Activated CD4-positive, alpha-beta T cell treated with anti-CD3 and anti-CD28 coated beads, Interleukin-2, amount 50 U/mL, for 4 hours (primary cell): Measurements from ENCODE around the gene EXOC2.

Experiments
- DNase-seq, 2 experiments: peaks; one replicate each; pipeline ENCODE4 v3.0.0-alpha.2; 2020

Gene EXOC2, protein sequence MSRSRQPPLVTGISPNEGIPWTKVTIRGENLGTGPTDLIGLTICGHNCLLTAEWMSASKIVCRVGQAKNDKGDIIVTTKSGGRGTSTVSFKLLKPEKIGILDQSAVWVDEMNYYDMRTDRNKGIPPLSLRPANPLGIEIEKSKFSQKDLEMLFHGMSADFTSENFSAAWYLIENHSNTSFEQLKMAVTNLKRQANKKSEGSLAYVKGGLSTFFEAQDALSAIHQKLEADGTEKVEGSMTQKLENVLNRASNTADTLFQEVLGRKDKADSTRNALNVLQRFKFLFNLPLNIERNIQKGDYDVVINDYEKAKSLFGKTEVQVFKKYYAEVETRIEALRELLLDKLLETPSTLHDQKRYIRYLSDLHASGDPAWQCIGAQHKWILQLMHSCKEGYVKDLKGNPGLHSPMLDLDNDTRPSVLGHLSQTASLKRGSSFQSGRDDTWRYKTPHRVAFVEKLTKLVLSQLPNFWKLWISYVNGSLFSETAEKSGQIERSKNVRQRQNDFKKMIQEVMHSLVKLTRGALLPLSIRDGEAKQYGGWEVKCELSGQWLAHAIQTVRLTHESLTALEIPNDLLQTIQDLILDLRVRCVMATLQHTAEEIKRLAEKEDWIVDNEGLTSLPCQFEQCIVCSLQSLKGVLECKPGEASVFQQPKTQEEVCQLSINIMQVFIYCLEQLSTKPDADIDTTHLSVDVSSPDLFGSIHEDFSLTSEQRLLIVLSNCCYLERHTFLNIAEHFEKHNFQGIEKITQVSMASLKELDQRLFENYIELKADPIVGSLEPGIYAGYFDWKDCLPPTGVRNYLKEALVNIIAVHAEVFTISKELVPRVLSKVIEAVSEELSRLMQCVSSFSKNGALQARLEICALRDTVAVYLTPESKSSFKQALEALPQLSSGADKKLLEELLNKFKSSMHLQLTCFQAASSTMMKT

DNA sequence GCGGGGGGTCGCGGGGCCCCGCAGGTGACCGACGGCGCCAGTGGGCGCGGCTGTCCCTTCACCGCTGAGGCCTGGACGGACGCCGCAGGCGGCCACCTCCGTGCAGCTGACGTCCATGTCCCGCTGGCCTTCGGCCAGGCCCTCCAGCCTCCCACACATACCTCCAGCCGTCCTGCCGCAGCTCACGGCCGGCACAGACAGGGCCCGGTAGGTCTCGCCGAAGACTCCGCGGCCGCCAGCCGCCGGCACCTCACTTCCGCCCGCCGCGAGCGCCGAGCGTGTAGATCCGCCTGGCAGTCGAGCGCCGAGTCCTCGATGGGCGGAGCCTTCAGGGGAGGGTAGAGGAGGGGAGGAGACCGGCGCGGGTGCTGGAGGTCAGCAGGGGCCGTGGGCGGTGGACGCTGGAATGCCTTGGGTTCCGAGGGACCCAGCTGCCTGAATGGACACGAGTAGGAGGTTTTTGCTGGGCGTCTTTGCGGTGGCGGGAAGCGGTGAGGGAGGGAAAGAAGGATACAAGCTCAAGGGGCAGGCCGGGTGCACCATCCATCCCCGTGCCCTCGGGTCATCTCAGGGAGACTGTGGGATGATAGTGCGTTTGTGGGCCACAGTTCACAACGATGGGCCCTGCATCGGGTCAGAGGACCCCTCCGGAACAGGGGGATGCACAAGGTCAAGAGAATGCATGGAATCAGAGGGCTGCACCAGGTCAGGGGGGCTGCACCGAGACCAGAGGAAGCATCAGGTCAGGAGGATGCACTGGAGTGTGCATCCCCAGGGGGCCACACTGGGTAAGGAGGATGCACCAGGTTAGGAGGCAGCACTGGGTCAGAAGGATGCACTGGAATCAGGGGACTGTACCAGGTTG, at the start of gene EXOC2:
EXOC2 (minus strand) TSS at position 282 of the 865 bp plus-strand sequence. CDS start 55,321 bp downstream, outside the sequence.
- peak; percentile 77 to 78 for DNase-seq

DNA sequence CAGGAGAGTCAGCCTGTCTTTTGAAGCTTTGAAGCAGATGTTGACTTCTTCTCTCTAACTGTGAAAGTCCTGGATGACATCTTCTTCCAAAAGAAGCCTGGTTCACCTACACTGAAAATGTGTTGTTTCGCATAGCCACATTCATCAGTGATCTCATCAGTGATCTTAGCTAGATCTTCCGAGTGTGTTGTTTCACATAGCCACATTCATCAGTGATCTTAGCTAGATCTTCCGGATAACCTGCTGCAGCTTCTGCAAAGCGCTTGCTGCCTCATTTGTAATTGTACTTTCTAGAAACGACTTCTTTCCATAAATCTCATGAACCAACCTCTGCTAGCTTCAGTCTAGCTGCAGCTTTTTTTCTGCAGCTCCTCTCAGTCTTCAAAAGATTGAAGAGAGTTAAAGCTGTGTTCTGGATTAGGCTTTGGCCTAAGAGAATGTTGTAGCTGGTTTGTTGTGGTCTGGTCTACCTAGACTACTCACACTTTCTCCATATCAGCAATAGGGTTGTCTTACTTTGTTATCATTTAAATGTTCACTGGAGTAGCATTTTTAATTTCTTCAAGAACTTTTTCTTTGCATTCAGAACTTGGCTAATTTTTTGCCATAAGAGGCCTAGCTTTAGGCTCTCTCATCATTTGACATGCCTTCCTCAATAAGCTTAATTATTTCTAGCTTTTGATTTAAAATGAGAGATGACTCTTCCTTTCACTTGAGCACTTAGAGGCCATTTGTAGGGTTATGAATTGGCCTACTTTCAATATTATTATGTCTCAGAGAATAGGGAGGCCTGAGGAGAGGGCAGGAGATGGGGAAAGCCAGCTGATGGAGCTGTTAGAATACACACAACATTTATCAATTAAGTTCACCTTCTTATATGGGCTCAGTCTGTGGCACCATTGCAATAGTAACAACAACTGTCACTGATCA, 48.7 kb upstream of the EXOC2 start:
- no peak for DNase-seq

DNA sequence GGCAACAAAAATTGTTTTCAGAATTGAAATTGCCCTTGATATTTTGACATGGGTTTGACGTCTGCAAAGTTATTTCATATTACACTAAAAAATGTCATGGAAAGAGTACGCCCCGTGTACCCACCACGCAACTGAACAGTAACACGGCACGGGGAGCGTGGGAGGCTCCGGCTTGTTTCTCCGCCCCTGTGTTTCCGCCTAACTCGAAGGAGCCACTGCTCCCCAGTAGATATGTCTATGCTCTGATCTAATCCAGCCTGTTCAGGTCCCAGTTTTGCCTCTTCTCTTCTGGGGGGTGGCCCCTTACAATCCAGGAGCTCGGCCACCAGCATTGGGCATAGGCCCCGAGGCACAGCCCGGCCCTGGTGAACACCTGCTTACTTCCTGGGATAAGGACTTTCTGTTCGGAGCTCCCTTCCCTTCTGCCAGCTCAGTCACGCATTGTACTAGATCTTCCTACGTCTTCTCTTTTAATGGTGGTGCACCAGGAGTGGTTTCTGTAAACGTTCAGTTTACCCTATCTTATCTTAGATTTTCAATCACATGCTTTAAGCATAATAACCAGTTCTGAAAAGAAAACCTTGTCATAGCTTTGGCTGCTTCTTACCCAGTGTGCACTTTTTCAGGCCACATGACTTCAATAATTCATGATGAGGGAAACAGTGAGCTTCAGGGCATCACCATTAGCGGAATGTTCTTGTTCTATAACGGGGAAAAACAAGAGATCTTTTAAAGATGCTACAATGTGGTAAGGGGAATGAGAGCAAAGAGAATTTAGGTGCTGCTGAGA, 43.9 kb upstream of the EXOC2 start:
- no peak for DNase-seq

DNA sequence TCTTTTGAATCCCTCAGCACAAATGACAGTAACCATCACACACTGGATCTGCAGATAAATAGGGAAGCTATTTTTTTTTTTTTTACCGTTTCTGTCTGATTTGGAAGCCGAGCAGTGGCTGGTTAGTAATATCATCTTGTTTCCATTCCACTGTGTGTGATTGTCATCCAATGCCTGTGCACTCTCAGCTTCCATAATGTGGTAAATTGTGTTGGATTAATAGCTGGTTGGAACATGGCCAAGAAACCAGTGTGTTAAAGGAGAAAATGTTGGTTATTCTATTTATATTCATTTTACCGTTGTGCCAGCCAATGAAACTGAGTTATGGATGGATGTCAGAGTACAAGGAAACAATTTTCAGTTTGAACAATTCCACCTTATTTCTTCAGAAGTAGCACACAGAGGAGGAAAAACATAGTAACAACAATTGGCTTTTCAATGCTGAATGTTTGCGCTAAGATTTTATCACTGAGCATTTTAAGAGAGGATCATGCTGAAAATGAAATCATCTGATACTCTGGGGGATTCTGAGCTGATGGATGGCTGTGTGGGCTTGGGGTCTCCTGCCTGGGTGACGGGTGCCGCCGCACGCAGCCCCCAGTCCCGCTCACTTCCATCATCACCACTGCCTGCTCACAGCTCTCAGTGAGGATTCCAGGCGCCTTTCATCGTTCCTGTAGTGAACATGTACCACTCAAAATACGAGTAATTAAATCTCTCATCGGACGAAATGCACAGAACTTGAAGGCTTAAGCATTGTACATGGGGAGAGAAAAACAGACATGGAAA, 40.7 kb upstream of the EXOC2 start:
- DNase-seq: no peak

DNA sequence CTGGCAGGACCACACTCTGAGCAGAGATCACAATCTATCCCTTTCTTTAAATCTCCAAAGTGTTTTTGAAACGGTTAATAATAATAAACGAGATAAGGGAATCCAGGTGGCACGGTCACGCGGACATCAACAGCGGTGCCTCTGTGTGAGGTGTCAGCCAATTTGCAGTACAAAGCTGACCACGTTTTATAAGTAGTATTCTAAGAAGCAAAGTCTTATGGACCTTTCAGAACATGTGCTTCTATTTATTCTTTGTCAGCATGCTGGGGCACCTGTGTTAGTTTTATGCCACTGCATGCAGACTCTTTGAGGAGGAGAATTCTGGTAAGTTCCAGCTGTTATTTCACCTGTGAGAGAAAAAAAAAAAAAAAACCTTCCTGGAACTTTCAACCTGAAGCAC, 39.0 kb upstream of the EXOC2 start:
- no peak for DNase-seq

DNA sequence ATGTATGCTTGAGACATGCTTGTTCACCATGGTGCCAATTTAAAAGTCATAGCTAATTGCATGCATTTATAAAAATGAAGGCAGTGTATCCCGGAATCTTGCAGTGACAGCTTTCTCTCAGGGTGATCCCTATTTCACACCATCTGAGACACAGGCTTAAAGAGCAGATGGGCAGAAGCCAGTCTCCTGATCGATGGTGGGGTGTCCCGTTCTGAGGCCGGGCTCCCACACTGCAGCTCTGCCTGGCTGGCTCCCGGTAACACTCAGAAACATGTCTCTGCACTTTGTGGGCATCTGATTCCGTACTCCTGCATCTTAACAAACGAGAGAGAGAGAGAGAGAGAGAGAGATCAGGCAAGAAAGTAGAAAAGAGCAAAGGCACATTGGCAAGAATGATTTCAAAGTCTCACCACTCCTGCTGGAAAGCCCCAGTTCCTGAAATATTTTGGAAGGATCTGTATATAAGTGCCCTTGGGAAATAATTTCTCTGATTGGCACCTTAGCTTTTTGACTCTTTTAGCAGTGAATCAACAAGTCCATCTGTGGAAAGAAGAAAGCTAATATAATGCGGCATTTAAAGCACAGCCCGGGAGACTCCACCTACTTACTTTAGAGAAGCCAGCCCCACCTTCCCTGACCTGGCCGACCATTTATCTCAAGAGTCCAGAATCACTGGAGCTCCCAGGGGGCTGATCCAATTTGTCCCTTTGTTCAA, 36.8 kb upstream of the EXOC2 start:
- DNase-seq: no peak

DNA sequence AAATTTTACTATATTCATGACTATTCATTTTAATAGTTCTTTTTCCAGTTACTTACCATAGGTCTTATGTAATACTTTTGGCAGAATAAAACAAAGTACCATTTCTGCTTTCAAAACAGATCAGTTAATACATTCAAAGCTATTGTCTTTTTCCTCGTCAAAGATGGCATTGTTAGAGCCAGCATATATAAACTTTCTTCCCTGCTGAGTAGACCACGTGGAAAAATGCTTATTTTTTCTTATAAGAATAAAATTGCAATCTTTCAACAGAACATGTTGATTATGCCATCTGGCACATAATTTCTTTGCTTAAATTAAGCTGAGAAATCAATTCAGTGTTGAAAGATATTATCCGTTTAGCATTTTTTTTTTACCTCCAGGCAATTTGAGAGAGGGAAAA, 34.9 kb upstream of the EXOC2 start:
- DNase-seq: no peak

DNA sequence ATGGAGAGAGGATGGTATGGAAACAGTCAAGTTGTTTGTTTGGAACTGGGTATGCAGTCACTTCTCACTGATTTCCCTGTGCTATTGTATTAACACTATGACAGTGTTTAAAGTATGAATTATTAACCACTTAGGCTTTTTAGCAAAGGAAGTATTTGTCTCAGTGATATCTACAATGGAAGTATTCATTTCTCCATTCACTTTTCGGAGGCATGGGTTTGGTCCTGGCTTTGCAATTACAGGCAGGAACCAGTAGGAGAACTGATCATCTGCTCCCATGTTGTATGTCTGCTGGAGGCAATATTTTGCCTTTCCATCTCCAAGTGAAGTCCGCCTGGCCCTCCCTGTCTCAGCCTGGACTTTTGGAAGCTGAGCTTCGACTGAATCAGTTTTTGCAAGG, 30.6 kb upstream of the EXOC2 start:
- DNase-seq: no peak

DNA sequence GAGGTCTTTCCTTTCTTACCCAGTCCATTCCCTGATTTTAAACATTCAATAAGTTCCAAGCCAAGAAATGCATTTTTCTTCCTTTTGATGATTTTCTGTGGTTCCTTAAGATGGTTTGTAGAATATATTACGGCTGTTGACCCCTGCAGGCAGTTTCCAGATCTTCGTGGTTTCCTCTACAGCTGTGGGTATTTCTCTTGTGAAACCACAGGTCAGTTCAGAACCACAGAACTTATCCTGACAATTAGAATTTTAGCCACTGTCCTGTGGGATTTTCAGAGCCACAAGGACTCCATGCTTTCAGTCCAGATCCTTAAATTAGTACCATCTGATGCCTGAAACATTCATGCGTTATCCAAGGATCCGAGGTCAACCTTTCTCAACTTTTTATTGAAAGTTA, 29.7 kb upstream of the EXOC2 start:
- no peak for DNase-seq

DNA sequence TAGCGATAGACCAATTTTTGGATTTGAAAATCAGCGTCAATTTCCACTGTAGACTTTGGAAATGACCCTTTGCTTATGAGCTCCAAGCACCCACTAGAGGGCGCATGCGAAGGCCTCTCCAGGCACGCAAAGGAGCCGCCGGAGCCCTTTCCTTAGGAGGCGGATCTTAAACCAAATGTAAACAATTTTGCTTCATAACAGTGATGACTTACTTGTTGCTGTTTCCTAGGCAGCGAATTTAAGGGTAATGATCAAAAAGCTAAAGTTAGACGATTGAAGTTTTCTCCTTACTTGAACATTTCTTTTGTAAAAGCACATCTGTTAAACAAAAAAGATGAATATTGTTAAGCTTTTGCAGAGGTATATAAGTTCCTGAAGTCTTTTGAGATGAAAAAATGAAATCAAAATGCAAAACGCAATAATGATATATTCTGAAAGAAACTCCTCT, 29.2 kb upstream of the EXOC2 start:
- DNase-seq: peak; percentile 71

DNA sequence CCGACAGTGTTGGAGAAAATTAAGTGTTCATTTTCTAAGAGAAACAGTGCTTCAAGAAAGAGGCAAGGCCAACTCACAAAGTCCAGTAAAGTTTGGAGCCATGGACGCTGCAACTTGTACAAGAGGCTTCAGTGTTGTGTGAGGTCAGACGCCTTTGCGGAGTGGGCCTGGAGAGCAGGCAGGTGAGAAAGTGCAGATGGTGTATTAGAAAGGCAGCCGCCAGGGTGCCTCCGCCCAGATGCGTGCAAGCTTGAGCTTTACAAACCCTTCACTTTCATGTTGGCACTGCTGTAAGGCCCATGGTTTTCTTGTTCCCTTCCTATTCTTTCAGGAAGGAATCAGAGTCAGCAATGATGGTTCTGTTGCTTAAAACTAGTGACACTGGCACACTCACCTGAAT, 25.4 kb upstream of the EXOC2 start:
- no peak for DNase-seq

DNA sequence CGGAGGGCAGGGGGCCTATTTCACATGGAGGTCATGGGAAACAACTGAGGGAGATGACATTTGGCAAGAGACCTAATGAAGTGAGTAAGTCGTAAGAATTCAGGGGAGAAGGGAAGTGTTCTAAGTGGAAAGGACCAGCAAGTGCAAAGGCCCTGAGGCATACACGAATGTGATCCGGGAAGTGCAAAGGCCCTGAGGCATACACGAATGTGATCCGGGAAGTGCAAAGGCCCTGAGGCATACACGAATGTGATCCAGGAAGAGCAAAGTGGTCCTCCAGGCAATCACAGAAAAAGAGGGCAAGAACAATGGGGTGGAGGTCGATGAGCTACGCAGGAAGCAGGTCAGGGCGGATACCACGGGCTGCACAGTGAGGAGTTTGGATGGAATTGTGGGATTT, 24.2 kb upstream of the EXOC2 start:
- no peak for DNase-seq

DNA sequence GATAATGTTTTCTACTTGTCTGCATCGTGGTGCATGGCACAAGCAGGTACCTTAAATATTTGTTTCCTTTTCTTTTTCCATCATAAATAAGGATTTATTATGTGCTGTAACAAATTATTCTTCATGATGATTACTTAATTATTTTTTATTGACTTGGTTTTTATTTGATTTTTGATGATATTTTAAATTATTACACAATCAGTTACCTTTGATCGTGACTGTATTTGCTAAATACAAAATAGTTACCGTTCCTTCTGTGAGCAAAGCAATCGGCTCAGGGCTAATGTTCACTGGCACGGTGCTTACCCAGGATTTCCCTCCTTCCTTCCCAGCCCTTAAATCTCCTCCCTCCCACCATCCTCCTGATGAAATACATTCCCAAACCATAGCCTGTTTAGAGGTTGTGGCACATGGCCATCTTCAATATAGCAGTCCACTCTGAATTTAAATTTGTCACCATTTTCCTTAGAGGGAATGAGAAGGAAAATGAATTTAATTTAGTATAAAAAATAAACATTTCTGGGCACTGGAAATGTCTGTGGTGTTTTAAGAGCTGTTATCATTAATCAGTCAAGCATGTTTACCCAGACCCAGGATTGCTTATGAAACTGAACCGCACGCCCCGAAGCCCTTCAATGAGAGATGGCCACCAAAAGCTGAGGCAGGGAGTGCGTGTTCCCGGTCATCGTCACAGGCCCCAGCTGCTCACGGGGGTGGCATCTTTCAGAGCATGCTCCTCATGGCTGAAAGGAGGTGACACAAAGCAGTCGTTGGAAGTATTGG, 23.0 kb upstream of the EXOC2 start:
- DNase-seq: no peak

DNA sequence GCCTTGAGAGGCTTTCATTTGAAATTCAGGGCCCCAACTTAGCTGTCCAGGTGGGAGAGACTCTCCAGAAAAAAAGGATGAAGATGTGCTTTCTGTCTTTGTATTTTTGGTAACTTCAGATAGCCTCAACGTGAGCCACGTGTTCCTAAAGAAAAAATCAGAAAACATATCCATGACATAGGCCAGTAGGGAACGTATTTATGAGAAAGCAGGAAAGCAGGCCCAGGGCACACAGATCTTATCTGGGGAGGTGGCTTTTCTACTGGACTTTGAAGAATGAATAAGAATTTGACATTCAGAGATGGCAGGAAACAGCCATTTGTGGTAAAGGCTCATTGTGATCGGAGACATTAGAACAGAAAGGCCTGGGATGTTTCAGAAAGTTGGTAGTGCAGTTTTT, 21.2 kb upstream of the EXOC2 start:
- DNase-seq: no peak

DNA sequence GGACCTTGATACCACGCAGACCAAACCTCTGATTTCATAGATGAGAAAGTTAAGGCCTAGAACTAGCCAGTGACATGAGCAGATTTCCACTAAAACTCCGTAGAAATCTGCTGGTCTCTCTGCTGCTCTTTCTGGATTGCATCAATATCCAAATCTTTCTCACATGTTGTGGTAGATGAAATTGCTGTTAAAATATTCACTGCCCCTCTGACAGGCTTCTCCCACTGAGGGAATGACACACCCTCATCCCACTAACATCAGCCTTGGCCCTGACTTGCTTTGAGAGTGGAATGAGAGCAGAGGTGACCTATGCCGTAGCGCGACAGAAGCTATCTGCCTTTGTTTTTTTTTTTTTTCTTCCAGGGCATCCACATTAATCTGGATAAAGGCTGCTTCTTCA, 20.4 kb upstream of the EXOC2 start:
- DNase-seq: no peak

DNA sequence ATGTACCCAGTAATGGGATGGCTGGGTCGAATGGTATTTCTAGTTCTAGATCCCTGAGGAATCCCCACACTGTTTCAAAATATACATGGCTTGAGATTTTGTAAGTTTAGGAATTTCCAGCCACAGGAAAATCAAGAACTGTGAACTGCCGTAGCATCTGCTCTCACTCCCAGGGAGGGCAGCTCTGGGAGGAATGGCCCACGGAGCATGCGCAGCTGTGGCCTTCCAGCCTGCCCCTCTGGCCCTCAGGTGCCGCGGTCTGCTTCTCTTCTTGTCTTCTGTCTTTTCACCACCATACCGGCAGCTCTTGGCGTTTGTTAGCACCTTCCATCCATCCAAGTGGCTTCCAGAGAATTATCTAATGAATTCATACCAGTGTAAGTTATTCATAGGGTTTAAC, 19.9 kb upstream of the EXOC2 start:
- no peak for DNase-seq

DNA sequence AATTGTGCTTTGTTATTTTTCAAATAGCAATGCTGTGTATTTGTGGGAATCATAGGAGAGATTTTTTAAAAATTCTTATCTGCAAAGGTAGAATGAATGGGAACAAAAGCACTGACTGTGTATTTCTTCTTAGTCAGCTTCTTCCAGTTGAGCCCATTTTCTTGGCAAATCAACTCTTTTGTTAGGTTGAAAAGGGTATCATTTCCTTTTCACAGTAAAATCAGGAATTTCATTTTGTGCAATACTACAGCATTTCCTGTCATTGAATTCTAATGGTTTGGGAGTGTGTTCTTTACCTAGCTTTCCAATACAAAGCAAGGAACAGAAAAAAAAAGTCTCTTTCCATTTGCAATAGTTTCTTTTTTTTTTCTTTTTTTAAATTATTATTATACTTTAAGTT, 19.0 kb upstream of the EXOC2 start:
- DNase-seq: no peak
